Activated naive CD8-positive, alpha-beta T cell (primary cell): Measurements from ENCODE around the gene GALC.

Experiments
- H3K27ac Mint-ChIP-seq: one replicate; pipeline ENCODE4 v1.8.0; 2021; ENCODE audit warnings: mixed read lengths
- H3K27me3 Mint-ChIP-seq: one replicate; pipeline ENCODE4 v1.8.0; 2021; ENCODE audit warnings: mixed read lengths
- H3K36me3 Mint-ChIP-seq: one replicate; pipeline ENCODE4 v1.8.0; 2021; ENCODE audit warnings: mixed read lengths
- H3K4me1 Mint-ChIP-seq: one replicate; pipeline ENCODE4 v1.8.0; 2021; ENCODE audit warnings: low read depth, mixed read lengths
- H3K4me3 Mint-ChIP-seq: one replicate; pipeline ENCODE4 v1.8.0; 2021; ENCODE audit warnings: mild to moderate bottlenecking, mixed read lengths
- H3K9me3 Mint-ChIP-seq: one replicate; pipeline ENCODE4 v1.8.0; 2021; ENCODE audit warnings: low read depth, mixed read lengths

GALC gene

DNA sequence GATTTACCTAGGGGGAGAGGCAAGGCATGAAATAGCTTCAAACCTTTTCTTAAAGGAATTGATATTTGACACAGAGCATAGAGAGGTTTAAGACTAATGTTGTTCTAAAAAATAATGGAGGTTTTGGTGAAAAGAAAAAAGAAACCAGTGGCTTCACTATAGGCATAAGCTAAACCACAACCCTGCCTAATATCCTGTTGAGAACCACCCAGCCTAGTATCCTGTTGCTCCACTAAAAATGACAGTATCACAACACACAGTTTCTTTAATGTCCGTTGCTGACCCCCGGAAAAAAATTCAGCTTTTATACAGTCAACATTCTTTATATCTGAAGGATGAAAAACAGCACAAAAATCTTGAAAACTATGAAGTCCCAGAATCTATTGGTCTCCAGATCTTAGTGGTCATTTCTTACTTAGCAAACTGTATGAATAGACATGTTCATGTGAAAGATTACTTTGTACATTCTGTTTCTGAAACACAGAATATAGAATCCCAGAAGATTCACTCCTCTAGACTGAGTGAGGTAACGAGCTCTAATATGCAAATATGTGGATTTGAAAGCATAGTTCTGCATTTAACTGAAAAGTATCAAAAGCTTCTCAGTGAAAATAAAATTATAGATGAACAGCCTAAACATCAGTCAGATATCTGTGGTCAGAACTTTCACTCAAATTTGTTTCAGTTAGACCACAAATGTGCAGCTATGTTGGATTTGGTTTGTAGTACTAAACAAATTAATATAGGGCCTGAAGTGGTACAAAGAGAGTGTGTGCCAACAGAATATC, 40.5 kb downstream of the GALC start:
- Mint-ChIP-seq H3K27me3 (no peaks in the 10 kb centered on the region), H3K9me3 (no peaks in the 10 kb centered on the region), H3K36me3 (peaks cover 9% of the 10 kb centered on the region), H3K4me3 (peak overlapping the region; percentile 47), H3K4me1 (peaks cover 35% of the 10 kb centered on the region), H3K27ac (peak overlapping the region; percentile 87)

- no peak overlapping the region for H3K27ac Mint-ChIP-seq
Measured at GRCh38 chr14:87944987-87945604, 47.9 kb downstream of the GALC start.

GRCh38 chr14:87940894-87941293, 52.1 kb downstream of the GALC start:
- Mint-ChIP-seq H3K27me3 (no peaks in the 10 kb centered on the region), H3K9me3 (no peaks in the 10 kb centered on the region), H3K4me1 (peaks cover 3% of the 10 kb centered on the region), H3K4me3 (no peak overlapping the region), H3K36me3 (peaks cover 22% of the 10 kb centered on the region), H3K27ac (no peak overlapping the region)

More at GRCh38 chr14:87944987-87945604, 47.9 kb downstream of the GALC start:
- Mint-ChIP-seq H3K4me1 (peaks cover 4% of the 10 kb centered on the region), H3K4me3 (no peak overlapping the region), H3K36me3 (peaks cover 20% of the 10 kb centered on the region), H3K27me3 (no peaks in the 10 kb centered on the region), H3K9me3 (no peaks in the 10 kb centered on the region)

- Mint-ChIP-seq H3K9me3 (no peaks in the 10 kb centered on the region), H3K27me3 (no peaks in the 10 kb centered on the region)
Measured at GRCh38 chr14:87940382-87940781, 52.6 kb downstream of the GALC start.

GRCh38 chr14:87935886-87936285, 57.1 kb downstream of the GALC start:
- no peak overlapping the region for H3K27ac Mint-ChIP-seq

More at GRCh38 chr14:87940382-87940781, 52.6 kb downstream of the GALC start:
- H3K4me3 Mint-ChIP-seq = no peak overlapping the region
- H3K4me1 Mint-ChIP-seq = peaks cover 3% of the 10 kb centered on the region
- peaks cover 20% of the 10 kb centered on the region for H3K36me3 Mint-ChIP-seq
- no peak overlapping the region for H3K27ac Mint-ChIP-seq

GRCh38 chr14:87935081-87935828, 57.7 kb downstream of the GALC start:
- H3K27ac Mint-ChIP-seq = no peak overlapping the region
- H3K27me3 Mint-ChIP-seq = no peaks in the 10 kb centered on the region
- H3K9me3 Mint-ChIP-seq = no peaks in the 10 kb centered on the region
- H3K4me1 Mint-ChIP-seq = peaks cover 3% of the 10 kb centered on the region
- no peak overlapping the region for H3K4me3 Mint-ChIP-seq
- H3K36me3 Mint-ChIP-seq = peaks cover 29% of the 10 kb centered on the region

More at GRCh38 chr14:87935886-87936285, 57.1 kb downstream of the GALC start:
- Mint-ChIP-seq H3K4me1 (peaks cover 3% of the 10 kb centered on the region), H3K36me3 (peaks cover 25% of the 10 kb centered on the region), H3K27me3 (no peaks in the 10 kb centered on the region), H3K4me3 (no peak overlapping the region), H3K9me3 (no peaks in the 10 kb centered on the region)

GRCh38 chr14:87934185-87934584, 58.8 kb downstream of the GALC start:
- Mint-ChIP-seq H3K36me3 (peaks cover 37% of the 10 kb centered on the region), H3K27ac (no peak overlapping the region), H3K27me3 (no peaks in the 10 kb centered on the region), H3K4me1 (peaks cover 3% of the 10 kb centered on the region), H3K9me3 (peaks cover 1% of the 10 kb centered on the region), H3K4me3 (no peak overlapping the region)

GRCh38 chr14:87916886-87917275, 76.1 kb downstream of the GALC start:
- no peaks in the 10 kb centered on the region for H3K4me1 Mint-ChIP-seq
- peaks cover 15% of the 10 kb centered on the region for H3K36me3 Mint-ChIP-seq
- H3K27me3 Mint-ChIP-seq = peaks cover 16% of the 10 kb centered on the region
- H3K4me3 Mint-ChIP-seq = no peak overlapping the region
- no peak overlapping the region for H3K27ac Mint-ChIP-seq
- H3K9me3 Mint-ChIP-seq = peaks cover 26% of the 10 kb centered on the region

DNA sequence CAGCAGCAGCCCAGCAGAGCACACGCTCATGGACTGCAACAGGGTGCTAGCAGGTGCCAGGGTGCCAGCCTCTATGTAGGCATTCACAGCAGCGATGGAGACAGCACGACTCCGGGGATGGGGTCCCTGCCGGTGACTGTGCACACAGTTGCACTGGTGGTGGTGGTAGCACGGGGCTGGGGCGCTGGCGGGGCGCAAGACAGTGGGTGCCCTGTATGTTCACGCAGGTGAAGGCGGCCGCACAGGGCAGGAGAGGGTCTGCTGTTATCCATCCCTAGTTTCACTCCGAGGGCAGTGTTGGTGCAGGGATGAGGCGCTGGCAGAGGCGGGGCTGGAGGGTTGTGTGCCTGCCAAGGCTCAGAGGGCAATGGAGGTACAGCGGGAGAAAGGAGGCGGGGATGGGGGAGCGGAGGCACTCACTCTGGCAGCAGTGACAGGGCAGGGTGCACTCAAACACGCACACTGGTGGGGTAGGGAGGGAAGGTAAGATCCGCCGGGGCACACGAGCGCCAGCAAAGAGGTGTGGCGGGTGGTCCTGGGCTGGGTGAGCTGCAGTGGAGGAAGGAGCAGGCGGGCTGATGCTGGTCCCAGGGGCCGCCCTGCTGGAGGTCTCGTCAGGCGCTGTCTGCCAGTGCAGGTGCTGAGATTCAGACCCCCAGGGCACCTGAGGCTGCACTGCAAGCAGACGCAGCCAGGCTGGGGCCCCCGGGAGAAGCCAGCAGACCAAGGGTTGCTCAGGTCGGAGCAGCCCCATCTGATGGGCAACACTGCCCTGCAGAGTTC, 76.7 kb downstream of the GALC start:
- H3K27ac Mint-ChIP-seq = no peak overlapping the region
- no peaks in the 10 kb centered on the region for H3K4me1 Mint-ChIP-seq
- peaks cover 15% of the 10 kb centered on the region for H3K36me3 Mint-ChIP-seq
- H3K27me3 Mint-ChIP-seq = peaks cover 17% of the 10 kb centered on the region
- peaks cover 32% of the 10 kb centered on the region for H3K9me3 Mint-ChIP-seq
- H3K4me3 Mint-ChIP-seq = no peak overlapping the region

GRCh38 chr14:87908550-87908949, 84.4 kb downstream of the GALC start:
- H3K4me1 Mint-ChIP-seq = no peaks in the 10 kb centered on the region

GRCh38 chr14:87901652-87902051, 91.3 kb downstream of the GALC start:
- Mint-ChIP-seq H3K27ac (no peak overlapping the region), H3K36me3 (no peaks in the 10 kb centered on the region), H3K27me3 (peaks cover 22% of the 10 kb centered on the region), H3K9me3 (no peaks in the 10 kb centered on the region), H3K4me1 (no peaks in the 10 kb centered on the region), H3K4me3 (no peak overlapping the region)

More at GRCh38 chr14:87908550-87908949, 84.4 kb downstream of the GALC start:
- Mint-ChIP-seq H3K36me3 (peaks cover 7% of the 10 kb centered on the region), H3K27me3 (peaks cover 22% of the 10 kb centered on the region), H3K27ac (no peak overlapping the region), H3K4me3 (no peak overlapping the region), H3K9me3 (peaks cover 28% of the 10 kb centered on the region)

DNA sequence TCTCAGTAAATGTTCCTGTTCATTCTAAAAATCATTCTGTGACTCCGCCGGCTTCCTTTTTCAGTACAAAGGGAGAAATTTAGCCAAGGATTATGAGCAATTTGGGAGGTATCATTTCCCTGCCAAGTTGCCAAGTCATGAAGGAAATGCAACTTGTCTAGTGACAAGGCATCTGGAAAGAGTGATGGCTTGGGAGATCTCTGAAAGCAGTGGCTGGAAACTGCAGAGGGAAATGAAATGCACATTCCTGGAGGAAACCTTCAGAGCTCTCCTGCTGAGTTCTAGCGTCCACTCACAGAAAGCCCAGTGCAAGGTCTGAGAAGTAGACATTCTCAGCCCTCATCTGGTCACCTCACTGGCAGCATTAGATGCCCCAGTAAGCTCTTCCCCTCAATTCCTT, 91.7 kb downstream of the GALC start:
- Mint-ChIP-seq H3K27me3 (peaks cover 25% of the 10 kb centered on the region), H3K27ac (no peak overlapping the region), H3K4me1 (no peaks in the 10 kb centered on the region), H3K9me3 (no peaks in the 10 kb centered on the region), H3K36me3 (no peaks in the 10 kb centered on the region), H3K4me3 (no peak overlapping the region)

DNA sequence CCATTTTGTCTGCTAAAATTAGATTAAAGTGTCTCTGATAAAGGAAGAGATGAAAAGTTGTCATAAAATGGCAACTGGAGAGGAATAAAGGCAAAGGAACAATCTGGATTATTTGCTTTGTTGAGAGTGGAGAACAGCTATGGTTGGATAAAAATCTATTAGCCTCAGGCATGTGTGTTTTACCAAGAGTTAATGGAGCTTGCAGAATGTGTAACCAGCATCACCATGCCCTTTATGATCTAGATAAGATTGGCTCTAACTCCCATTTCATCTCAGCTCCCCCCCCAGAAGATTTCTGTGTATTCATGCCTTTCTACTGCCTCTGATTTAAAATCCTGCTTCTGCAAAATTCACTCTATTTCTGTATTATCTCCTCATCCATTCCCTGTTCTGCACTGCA, 93.8 kb downstream of the GALC start:
- Mint-ChIP-seq H3K4me1 (no peaks in the 10 kb centered on the region), H3K27ac (no peak overlapping the region), H3K27me3 (peaks cover 22% of the 10 kb centered on the region), H3K36me3 (no peaks in the 10 kb centered on the region), H3K4me3 (no peak overlapping the region), H3K9me3 (no peaks in the 10 kb centered on the region)

- no peaks in the 10 kb centered on the region for H3K9me3 Mint-ChIP-seq
Measured at GRCh38 chr14:87898301-87898700, 94.7 kb downstream of the GALC start.

More at GRCh38 chr14:87898301-87898700, 94.7 kb downstream of the GALC start:
- Mint-ChIP-seq H3K4me1 (no peaks in the 10 kb centered on the region), H3K36me3 (no peaks in the 10 kb centered on the region), H3K27me3 (peaks cover 13% of the 10 kb centered on the region), H3K27ac (no peak overlapping the region), H3K4me3 (no peak overlapping the region)
